Upper lobe of left lung (tissue), 6 donors: ENCODE data around the gene SLCO1B3. TPM values are rescaled to one million over a fixed set of nuclear protein-coding genes. Genes with fewer than 3 reads are reported as not detected.

ENCODE experiments used
- ATAC-seq, 2 donors: fragments of 200-7000 bp; cut with Tn5 transposase; one replicate each; pipeline ENCODE4 v1.9.1; 2022; ENCODE audit warnings: mild to moderate bottlenecking in 2 of 2, moderate library complexity in 2 of 2; ENCODE audit not compliant: low FRiP score in 2 of 2
- DNase-seq, 2 donors: peaks; one replicate each; pipeline ENCODE4 v3.0.0-alpha.2; 2019 to 2020
- H3K27ac ChIP-seq, 4 donors: fragments of 200-600 bp; sonication (generic); one replicate each; pipeline ENCODE4 v1.5.1; 2016 to 2019
- H3K27me3 ChIP-seq, 4 donors: fragments of 200-600 bp; sonication (generic); one replicate each; pipeline ENCODE4 v1.5.1; 2017 to 2019
- H3K36me3 ChIP-seq, 4 donors: fragments of 200-600 bp; sonication (generic); one replicate each; pipeline ENCODE4 v1.5.1; 2016 to 2019
- H3K4me1 ChIP-seq, 4 donors: fragments of 200-600 bp; sonication (generic); one replicate each; pipeline ENCODE4 v1.5.1; 2018 to 2019
- H3K4me3 ChIP-seq, 4 donors: fragments of 200-600 bp; sonication (generic); one replicate each; pipeline ENCODE4 v1.5.1; 2017 to 2019; ENCODE audit warnings: mild to moderate bottlenecking in 2 of 4, moderate library complexity in 1 of 4
- H3K9me3 ChIP-seq, 4 donors: fragments of 200-600 bp; sonication (generic); one replicate each; pipeline ENCODE4 v1.5.1; 2018 to 2019
- CTCF ChIP-seq, 6 experiments: fragments of 450-650 bp in 4 of 6; fragments of 200-600 bp in 2 of 6; sonication (generic) in 2 of 6; IDR thresholded peaks; one replicate each; pipeline ENCODE4 v1.5.1; 2016 to 2019; ENCODE audit warnings: antibody characterized with exemption in 6 of 6
- EP300 ChIP-seq, 4 donors: sonication (generic); formaldehyde crosslinking; IDR thresholded peaks; one replicate each; pipeline ENCODE4 v1.5.1; 2017; ENCODE audit warnings: antibody characterized with exemption in 4 of 4, control low read depth in 2 of 4
- POLR2A ChIP-seq, 4 donors: fragments of 450-650 bp; IDR thresholded peaks; one replicate each; pipeline ENCODE4 v1.5.1; 2016 to 2017; ENCODE audit warnings: antibody characterized with exemption in 4 of 4, mild to moderate bottlenecking in 2 of 4
- POLR2AphosphoS5 ChIP-seq, 2 donors: sonication (generic); formaldehyde crosslinking; IDR thresholded peaks; one replicate each; pipeline ENCODE4 v1.5.1; 2017; ENCODE audit warnings: antibody characterized with exemption in 2 of 2
- WGBS, 2 donors: methylation state at CpG; one replicate each; pipeline ENCODE4 v1.1.5; 2017 to 2018; 5-methylcytosine and 5-hydroxymethylcytosine counted together
- total RNA-seq, 6 donors: library from RNA; depleted of rRNA in 4 of 6; stranded (reverse); fragments of >200 nt in 4 of 6; gene quantifications; one replicate each; pipeline versions ENCODE4 v1.1.0 to v1.2.1, GENCODE V29; 2016 to 2021
- donor health status: DM: no; HTN: no; CAD: no; lungs with moderate emphysema.
- donor health status: DM: no; HTN: yes; CAD: no; lungs with severe emphysema.

Gene SLCO1B3
- total RNA-seq, 6 donors from 2014 or later, result 0.13 to 0.86 (median 0.69) TPM; not detected in 3

GRCh38 chr12:20792971-20793370, 17.5 kb upstream of the SLCO1B3 start:
- H3K4me1 ChIP-seq, result no peaks in the 10 kb centered on the region
- ATAC-seq, result no peak
- no peaks in the 10 kb centered on the region for H3K36me3 ChIP-seq
- no peaks in the 10 kb centered on the region for H3K27me3 ChIP-seq
- TF ChIP-seq POLR2A (IDR thresholded peaks at IDR 0.05), result no peak
- TF ChIP-seq POLR2AphosphoS5 (IDR thresholded peaks at IDR 0.05), result no peak
- TF ChIP-seq EP300 (IDR thresholded peaks at IDR 0.05), result no peak
- TF ChIP-seq CTCF (IDR thresholded peaks at IDR 0.05), result no peak
- H3K27ac ChIP-seq, result no peak overlapping the region
- 87 to 96% methylated on average over 1 of the region's 1 CpG for WGBS, 2 donors
- no peak overlapping the region for H3K4me3 ChIP-seq
- DNase-seq, result no peak
- no peaks in the 10 kb centered on the region for H3K9me3 ChIP-seq

- Histone ChIP-seq H3K27ac (no peak overlapping the region), H3K27me3 (no peaks in the 10 kb centered on the region), H3K4me1 (no peaks in the 10 kb centered on the region), H3K4me3 (no peak overlapping the region), H3K9me3 (no peaks in the 10 kb centered on the region), H3K36me3 (no peaks in the 10 kb centered on the region)
- TF ChIP-seq EP300 (IDR thresholded peaks at IDR 0.05) (no peak), CTCF (IDR thresholded peaks at IDR 0.05) (peak in 3 of 6 experiments; percentile 19 to 34 (median 31))
- ATAC-seq (peak in 1 of 2 donors; percentile 42), DNase-seq (no peak)
- 0 to 24% methylated on average over 1 of the region's 1 CpG for WGBS, 2 donors
Observed at GRCh38 chr12:20798554-20798953, 12.0 kb upstream of the SLCO1B3 start.

GRCh38 chr12:20800160-20800559, 10.3 kb upstream of the SLCO1B3 start:
- ATAC-seq (no peak), DNase-seq (no peak)
- Histone ChIP-seq H3K27me3 (no peaks in the 10 kb centered on the region), H3K4me1 (no peaks in the 10 kb centered on the region), H3K4me3 (no peak overlapping the region), H3K9me3 (no peaks in the 10 kb centered on the region), H3K36me3 (no peaks in the 10 kb centered on the region), H3K27ac (no peak overlapping the region)
- WGBS, 2 donors, result 81 to 85% methylated on average over 1 of the region's 1 CpG
- no peak for TF ChIP-seq EP300 (IDR thresholded peaks at IDR 0.05)
- no peak for TF ChIP-seq CTCF (IDR thresholded peaks at IDR 0.05)
- no peak for TF ChIP-seq POLR2A (IDR thresholded peaks at IDR 0.05)
- no peak for TF ChIP-seq POLR2AphosphoS5 (IDR thresholded peaks at IDR 0.05)

GRCh38 chr12:20801035-20801434, 9.5 kb upstream of the SLCO1B3 start:
- no peak for TF ChIP-seq POLR2A (IDR thresholded peaks at IDR 0.05)
- no peak for TF ChIP-seq EP300 (IDR thresholded peaks at IDR 0.05)
- TF ChIP-seq POLR2AphosphoS5 (IDR thresholded peaks at IDR 0.05), result no peak
- TF ChIP-seq CTCF (IDR thresholded peaks at IDR 0.05), result no peak
- no peak overlapping the region for H3K4me3 ChIP-seq
- DNase-seq, result no peak
- H3K27me3 ChIP-seq, result no peaks in the 10 kb centered on the region
- ATAC-seq, result no peak
- H3K27ac ChIP-seq, result no peak overlapping the region
- no peaks in the 10 kb centered on the region for H3K4me1 ChIP-seq
- no peaks in the 10 kb centered on the region for H3K36me3 ChIP-seq
- H3K9me3 ChIP-seq, result no peaks in the 10 kb centered on the region

GRCh38 chr12:20805921-20806320, 4.6 kb upstream of the SLCO1B3 start:
- 49 to 60% methylated on average over 1 of the region's 1 CpG for WGBS, 2 donors
- TF ChIP-seq POLR2AphosphoS5 (IDR thresholded peaks at IDR 0.05) (no peak), EP300 (IDR thresholded peaks at IDR 0.05) (no peak), CTCF (IDR thresholded peaks at IDR 0.05) (no peak), POLR2A (IDR thresholded peaks at IDR 0.05) (no peak)
- no peaks in the 10 kb centered on the region for H3K9me3 ChIP-seq
- no peak overlapping the region for H3K27ac ChIP-seq
- H3K4me3 ChIP-seq, result no peak overlapping the region
- no peaks in the 10 kb centered on the region for H3K27me3 ChIP-seq
- ATAC-seq (no peak), DNase-seq (no peak)
- no peaks in the 10 kb centered on the region for H3K4me1 ChIP-seq
- no peaks in the 10 kb centered on the region for H3K36me3 ChIP-seq
